ENCODE data around the gene IL27RA.

GRCh38 chr19:13981988-13982501 lies 49.5 kb upstream of the IL27RA start:
- no peak for TF ChIP-seq CTCF (IDR thresholded peaks at IDR 0.05; ENCODE audit: low read depth, low read length, missing input control)
- TF ChIP-seq FOXA1 (IDR thresholded peaks at IDR 0.05) = no peak
- no peak for TF ChIP-seq ATF3 (IDR thresholded peaks at IDR 0.05)
- no peak for TF ChIP-seq YY1 (IDR thresholded peaks at IDR 0.05)
- TF ChIP-seq TAF1 (conservative IDR thresholded peaks at IDR 0.05) = no peak
- TF ChIP-seq RAD21 (IDR thresholded peaks at IDR 0.05) = no peak
- no peak for TF ChIP-seq GABPA (IDR thresholded peaks at IDR 0.05 in 1 of 2, conservative IDR thresholded peaks at IDR 0.05 in 1 of 2)
- TF ChIP-seq JUND (IDR thresholded peaks at IDR 0.05) = no peak
- TF ChIP-seq EGR1 (IDR thresholded peaks at IDR 0.05; ENCODE audit: low read depth in 2 of 2) = no peak

Data from liver (tissue), 3 donors.